Medulla oblongata (tissue), 1 donor: ENCODE measurements around the gene PRDM2.

Experiments
- DNase-seq: peaks from one replicate; pipeline ENCODE4 v3.0.0-alpha.2; 2015; ENCODE audit errors: extremely low spot score

Gene PRDM2

DNA sequence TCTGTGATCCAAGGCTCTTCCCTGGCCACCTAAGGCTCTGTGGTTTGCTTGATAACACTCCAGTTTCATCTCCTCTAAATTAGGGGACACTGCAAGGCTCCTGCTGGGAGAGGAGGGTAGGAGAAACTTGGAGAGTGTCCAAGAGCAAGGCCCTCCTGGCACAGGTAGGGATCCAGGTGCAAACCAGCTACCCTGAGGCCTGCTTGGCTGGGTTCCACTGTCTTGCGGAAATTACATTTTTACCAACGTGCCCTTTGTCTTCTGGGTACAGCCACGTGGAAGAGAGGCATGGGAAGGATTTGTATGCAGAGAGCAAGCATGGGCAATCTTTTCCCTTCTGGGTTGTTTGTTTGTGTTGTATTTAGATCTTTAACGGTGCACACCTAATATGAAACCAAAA, 132.5 kb downstream of the PRDM2 start:
- DNase-seq: no peak

- no peak for DNase-seq
Observed at GRCh38 chr1:13836136-13836535, 136.1 kb downstream of the PRDM2 start.

DNA sequence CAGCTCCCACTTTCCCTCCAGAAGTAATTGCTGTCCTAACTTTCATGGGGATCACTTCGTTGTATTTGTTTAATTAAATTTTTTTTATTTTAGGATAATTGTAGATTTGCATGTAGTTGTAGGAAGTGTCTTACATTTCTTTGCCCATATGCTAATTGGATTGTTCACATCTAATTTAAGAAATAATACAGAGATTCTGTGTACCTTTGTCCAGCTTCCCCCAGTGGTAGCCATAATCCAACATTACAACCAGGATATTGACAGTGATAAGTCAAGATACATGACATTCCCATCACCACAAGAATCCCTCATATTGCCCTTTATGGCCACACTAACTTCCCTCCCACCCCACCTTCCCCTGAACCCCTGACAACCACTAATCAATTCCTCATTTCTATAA, 136.6 kb downstream of the PRDM2 start:
- DNase-seq: no peak

GRCh38 chr1:13838236-13838635, 138.2 kb downstream of the PRDM2 start:
- no peak for DNase-seq

- no peak for DNase-seq
Observed at GRCh38 chr1:13842497-13842896, 142.5 kb downstream of the PRDM2 start.

DNA sequence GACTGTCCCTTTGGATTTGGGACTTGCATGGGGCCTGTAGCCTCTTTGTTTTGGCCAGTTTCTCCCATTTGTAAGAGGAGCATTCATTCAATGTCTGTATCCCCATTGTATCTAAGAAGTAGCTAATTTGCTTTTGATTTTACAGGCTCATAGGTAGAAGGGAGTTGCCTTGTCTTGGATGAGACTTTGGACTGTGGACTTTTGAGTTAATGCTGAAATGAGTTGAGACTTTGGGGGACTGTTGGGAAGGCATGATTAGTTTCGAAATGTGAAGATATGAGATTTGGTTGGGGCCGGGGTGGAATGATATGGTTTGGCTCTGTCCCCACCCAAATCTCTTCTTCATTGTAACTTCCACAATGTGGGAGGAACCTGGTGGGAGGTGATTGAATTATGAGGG, 151.7 kb downstream of the PRDM2 start:
- DNase-seq: no peak

DNA sequence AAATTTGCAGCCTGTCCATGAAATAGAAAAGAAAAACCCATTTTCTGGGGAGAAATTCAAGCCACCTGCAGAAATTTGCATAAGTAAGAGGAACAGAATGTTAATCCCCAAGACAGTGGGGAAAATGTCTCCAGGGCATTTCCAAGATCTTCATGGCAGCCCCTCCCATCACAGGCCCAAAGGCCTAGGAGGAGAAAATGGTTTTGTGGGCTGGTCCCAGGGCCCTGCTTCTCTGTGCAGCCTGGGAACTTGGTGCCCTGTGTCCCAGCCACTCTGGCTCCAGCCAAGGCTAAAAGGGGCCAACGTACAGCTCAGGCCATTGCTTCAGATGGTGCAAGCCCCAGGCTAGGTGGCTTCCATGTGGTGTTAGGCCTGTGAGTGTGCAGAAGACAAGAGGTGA, 155.6 kb downstream of the PRDM2 start:
- no peak for DNase-seq

DNA sequence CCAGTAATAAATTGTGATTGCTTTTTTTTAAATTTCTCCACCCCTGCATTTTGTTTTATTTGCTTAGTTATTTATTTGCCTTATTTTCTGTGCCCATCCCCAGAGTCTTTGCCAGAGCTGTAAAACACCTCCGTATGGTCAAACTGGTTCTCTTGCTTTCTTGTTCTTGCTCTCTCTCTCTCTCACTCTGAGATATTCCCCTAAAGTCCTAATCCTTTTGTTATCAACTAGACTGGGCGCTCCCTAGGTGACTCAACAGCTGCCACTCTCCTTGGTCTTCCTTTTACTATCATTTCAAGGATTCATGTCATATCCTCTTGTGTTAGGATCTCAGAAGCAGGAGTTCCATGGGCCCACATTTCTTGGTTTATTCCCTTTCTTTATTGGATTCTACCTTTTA, 160.0 kb downstream of the PRDM2 start:
- DNase-seq: no peak

DNA sequence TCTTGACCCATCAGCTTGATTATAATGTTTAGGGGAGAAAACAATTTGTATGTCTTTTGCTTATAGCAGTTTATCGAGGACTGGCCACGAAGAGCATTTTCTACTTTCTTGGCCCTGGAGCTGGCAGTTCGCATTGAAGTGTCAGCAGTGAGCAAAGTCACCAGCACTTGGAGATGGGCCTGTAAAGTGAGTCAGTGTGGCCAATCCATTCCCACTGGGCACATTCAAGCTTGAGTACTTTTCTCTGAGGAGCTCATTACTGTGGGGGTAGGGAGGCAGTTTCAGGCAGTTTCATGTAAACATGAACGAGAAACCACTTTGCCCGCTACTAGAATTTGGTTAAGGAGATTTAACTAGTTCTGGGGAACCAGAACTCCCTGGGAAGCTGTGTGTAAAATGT, 164.8 kb downstream of the PRDM2 start:
- peak; percentile 38 for DNase-seq

GRCh38 chr1:13865851-13866250, 165.9 kb downstream of the PRDM2 start:
- DNase-seq: no peak

GRCh38 chr1:13867603-13868002, 167.6 kb downstream of the PRDM2 start:
- no peak for DNase-seq

DNA sequence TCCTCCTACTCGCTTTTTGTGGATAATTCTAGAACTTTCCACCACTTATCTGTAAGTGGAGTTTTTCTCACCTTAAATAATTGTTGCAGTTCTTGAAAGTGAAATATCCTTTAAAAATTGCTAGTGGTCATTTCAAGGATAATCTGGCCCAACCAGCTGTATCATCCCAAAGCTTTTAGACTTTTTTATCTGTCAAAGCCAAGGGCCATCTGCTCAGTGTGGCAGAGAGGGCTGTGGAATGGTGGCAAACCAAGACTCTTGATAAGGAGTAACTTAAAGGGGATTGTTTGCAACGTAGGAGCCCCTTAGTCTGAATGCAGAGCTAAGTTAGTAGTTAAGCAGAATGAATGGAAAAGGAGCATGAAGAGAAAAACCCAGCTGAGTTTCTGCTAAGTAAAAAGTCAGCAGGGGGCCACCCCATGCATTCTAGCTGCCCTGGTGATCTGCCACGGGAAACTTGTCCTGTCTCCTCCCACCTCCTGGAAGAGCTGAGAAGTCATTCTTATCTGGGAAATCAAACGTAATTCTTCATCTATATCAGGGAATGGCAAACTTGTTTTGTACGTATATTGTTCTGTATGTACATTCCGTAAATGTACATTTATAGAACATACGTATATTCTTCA, 169.3 kb downstream of the PRDM2 start:
- no peak for DNase-seq

DNA sequence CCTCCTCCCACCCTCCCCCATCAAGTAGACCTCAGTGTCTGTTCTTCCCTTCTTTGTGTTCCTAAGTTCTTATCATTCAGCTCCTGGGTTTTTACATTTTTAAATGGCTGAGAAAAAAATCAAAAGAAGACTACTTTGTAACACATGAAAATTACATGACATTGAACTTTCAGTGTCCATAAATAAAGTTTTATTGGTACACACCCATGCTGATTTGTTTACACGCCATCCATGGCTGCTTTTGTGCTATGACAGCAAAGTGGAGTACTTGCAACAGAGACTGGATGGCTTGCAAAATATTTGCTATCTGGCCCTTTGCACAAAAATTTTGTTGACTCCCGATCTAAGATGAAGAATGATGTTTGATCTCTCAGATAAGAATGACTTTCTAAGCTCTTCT, 171.4 kb downstream of the PRDM2 start:
- no peak for DNase-seq

- DNase-seq: no peak
Observed at GRCh38 chr1:13871886-13872285, 171.9 kb downstream of the PRDM2 start.

DNA sequence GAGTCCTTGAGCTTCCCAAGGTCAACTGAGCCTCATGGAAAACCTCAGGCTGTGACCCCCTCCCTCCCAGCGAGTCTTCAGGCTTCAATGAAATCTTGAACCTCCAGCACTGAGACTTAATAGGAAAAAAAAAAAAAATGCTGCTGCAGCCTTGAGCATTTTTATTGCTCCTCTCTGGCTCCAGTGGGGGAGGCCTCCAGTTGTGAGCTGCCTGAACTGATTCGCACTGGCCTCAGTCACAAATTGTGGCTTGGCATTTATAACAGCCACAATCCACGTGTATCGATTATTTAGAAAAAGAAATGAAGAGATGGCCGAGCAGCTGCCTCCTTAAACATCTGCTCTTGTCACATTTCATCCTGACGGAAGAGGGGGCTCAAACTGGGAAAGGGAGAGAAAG, 173.0 kb downstream of the PRDM2 start:
- DNase-seq: no peak
